GM21619 (cell line): ENCODE data around the gene FDPS.
"Not testable (repeated sequence)": the region's sequence is repeated elsewhere in the genome, so short reads cannot be mapped to it uniquely, and the experiment has no call there.

ENCODE experiments used
- ATAC-seq: cut with Tn5 transposase; IDR thresholded peaks from one replicate; pipeline ENCODE4 v1.9.1; 2021; ENCODE audit not compliant: unreplicated experiment

The FDPS gene

DNA sequence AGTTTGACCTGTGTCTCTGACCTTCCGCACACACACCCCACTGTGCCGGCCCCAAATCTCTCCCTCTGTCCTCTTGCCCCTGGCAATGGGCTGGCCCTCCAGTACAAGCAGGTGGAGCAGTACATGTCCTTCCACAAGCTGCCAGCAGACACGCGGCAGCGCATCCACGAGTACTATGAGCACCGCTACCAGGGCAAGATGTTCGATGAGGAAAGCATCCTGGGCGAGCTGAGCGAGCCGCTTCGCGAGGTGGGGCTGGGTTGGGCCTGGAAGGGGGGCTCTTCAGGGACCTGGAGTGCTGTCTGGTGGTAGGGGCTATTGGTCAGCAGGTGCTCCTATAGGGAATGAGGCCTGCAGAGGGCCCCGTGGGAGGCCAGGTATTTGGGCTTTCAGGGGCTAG lies 23.6 kb upstream of the FDPS start:
- ATAC-seq, result no peak

DNA sequence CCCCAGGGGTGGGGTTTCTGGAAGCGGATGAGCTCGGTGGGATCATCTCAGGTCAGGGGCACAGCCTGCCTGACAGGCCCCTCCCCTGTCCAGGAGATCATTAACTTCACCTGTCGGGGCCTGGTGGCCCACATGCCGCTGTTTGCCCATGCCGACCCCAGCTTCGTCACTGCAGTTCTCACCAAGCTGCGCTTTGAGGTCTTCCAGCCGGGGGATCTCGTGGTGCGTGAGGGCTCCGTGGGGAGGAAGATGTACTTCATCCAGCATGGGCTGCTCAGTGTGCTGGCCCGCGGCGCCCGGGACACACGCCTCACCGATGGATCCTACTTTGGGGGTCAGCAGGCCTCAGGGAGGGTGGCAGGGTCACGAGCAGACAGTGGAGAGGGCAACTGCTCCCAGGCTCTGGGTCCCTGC lies 23.0 kb upstream of the FDPS start:
- ATAC-seq, result no peak

DNA sequence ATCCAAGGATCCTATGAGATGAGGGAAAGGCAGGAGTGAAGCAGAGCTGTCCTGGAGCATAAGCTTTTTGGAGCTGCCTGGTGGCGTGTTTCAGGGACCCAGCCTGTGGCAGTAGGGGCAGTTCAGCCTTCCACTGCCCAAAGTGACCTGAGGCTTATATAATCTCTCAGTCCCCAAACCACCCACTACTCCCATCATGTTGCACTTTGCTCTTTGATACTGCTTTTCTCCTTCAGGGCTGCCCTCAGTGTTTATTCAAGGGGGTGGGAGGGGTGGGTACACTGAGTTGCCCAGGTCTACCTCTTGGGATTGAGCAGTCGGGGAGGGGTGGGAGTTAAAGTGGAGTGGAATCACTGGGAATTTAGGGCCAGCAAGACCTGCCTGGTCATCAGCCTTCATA lies 22.1 kb upstream of the FDPS start:
- no peak for ATAC-seq

DNA sequence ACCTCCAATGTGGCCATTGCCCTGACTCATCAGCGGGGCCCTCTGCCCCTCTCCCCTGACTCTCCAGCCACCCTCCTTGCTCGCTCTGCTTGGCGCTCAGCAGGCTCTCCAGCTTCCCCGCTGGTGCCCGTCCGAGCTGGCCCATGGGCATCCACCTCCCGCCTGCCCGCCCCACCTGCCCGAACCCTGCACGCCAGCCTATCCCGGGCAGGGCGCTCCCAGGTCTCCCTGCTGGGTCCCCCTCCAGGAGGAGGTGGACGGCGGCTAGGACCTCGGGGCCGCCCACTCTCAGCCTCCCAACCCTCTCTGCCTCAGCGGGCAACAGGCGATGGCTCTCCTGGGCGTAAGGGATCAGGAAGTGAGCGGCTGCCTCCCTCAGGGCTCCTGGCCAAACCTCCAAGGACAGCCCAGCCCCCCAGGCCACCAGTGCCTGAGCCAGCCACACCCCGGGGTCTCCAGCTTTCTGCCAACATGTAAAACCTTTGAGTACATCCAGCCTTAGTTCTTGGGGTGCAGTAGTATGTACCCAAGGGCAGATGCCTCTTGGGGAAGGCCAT lies 20.6 kb upstream of the FDPS start:
- ATAC-seq, result no peak

DNA sequence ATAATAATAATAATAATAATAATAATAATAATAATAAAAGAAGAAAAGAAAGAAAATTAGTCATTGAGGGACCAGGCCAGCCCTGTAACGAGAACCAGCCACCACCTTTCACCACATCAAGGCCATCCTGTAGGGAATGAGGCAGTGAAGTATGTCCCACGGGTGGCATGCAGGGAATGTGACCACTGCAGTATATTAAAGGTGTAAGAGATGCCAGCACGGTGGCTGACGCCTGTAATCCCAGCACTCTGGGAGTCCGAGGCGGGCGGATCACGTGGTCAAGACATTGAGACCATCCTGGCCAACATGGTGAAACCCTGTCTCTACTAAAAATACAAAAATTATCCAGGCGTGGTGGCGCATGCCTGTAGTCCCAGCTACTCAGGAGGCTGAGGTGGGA lies 17.7 kb upstream of the FDPS start:
- ATAC-seq, result not testable (repeated sequence)

- no peak for ATAC-seq
Observed at GRCh38 chr1:155293086-155293749, 15.4 kb upstream of the FDPS start.

GRCh38 chr1:155294520-155295182 lies 14.0 kb upstream of the FDPS start:
- ATAC-seq, result no peak

DNA sequence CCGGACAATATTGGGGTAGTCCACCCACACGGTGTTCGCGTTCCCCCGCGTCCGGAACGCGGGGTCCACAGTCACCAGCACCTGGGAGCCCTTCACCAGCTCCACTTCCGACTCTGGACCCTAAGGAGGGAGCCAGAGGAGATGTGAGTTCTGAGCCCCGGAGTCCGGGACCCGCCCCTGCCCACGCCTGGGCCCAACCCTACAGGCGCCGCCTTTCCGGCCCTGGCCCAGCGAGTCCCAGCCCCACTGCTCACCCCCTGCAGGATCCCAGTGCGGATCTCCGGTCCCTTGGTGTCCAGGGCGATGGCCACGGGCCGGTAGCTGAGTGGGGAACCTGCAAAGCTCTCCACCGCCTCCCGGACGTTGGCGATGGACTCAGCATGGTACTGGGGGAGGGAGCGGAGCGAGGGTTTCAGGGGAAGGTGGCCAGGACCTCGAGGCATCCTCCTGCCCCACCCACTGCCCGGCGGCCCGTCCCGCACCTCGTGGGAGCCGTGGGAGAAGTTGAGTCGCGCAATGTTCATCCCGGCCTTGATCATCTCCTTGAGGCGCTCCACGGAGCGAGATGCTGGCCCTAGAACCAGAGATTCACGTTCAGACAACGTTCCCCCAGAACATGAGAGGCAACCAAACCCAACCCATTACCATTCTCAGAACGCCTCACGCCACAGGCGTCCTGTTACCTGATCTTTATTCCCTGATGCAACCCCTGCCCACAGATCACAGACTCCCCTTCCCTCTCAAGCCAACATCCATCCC lies 13.3 kb upstream of the FDPS start:
- no peak for ATAC-seq

DNA sequence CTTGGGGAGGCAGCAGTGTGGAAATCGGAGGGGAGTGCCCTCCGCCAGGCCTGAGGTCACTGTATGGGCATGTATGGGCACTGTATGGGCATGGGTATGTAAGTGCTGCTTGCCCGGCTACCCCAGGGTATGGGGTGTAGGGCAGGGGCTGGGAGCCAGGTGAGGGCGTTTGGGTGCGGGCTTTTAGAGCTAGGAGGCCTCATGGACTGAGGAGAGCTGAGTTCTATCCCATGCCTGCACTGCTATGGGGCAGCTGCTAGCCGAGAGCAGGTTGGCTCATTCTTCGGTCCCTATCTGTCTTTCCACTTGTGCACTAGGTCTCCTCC lies 12.8 kb upstream of the FDPS start:
- ATAC-seq, result no peak

GRCh38 chr1:155296661-155297060 lies 12.0 kb upstream of the FDPS start:
- ATAC-seq, result no peak

- ATAC-seq, result no peak
Observed at GRCh38 chr1:155297384-155297783, 11.3 kb upstream of the FDPS start.

GRCh38 chr1:155300024-155300423 lies 8.6 kb upstream of the FDPS start:
- no peak for ATAC-seq

- no peak for ATAC-seq
Observed at GRCh38 chr1:155300553-155301329, 7.9 kb upstream of the FDPS start.

GRCh38 chr1:155301342-155301841 lies 7.3 kb upstream of the FDPS start, which contains the start of gene PKLR:
PKLR (minus strand) TSS chr1:155301438; CDS start chr1:155301395, 43 bp downstream.
- no peak for ATAC-seq

GRCh38 chr1:155304558-155305063 lies 4.1 kb upstream of the FDPS start:
- no peak for ATAC-seq

DNA sequence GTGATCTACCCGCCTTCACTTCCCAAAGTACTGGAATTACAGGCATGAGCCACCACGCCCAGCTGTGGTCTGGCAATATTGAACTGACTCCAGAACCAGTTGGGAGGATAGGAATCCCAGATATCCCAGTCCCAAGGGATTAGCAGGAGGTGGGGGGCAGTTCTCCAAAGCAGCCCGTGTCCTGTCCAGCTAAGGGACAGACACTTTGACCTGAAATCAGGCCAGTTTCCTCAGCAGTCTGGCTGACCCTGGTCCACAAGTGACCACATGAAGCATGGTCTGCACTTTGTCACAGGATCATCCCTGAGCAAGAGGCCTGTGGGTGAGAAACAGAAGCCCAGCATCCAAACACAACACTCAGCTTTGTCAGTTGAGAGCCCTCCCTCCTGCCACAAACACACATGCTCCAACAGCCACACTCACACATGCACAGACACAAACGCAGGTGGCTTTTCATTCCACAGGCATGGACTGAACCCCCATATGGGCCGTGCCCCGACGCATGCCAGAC lies 2.7 kb upstream of the FDPS start:
- no peak for ATAC-seq

DNA sequence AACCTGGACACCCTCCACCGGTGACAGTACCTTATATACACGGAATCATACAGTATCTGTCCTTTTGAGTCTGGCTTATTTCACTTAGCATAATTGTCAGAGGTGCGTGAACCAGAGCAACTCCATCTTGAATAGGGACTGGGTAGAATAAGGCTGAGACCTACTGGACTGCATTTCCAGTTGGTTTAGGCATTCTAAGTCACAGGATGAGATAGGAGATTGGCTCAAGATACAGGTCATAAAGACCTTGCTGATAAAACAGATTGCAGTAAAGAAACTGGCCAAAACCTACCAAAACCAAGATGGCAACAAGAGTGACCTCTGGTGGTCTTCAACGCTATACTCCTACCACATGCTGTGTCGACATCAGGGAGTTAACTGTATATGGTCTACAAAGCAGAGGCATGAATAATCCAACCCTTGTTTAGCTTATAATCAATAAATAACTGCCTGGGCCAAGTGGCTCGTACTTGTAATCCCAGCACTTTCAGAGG lies 1.4 kb upstream of the FDPS start:
- no peak for ATAC-seq

GRCh38 chr1:155309423-155310021 lies 856 bp downstream of the FDPS start:
- ATAC-seq, result no peak

DNA sequence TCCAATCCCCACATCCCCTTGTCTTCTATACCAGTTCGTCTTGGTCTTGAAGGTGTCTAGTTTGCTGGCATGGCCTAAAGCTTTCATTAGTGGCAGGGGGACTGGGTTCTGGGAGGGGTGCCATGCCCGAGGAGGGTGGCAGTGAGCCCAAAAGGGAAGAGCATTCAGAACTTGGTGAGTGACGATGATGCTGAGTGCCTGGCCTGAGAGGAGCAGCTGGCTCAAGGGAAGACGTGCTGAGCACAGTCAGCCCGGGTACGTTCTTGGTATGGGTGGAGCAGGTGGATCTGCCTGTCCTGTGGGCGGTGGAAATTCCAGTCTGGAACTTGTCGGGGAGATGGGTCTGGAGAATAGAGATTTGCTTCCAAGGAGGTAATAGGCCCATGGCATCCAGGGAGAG lies 4.6 kb downstream of the FDPS start:
- no peak for ATAC-seq

GRCh38 chr1:155316922-155317321 lies 8.3 kb downstream of the FDPS start:
- no peak for ATAC-seq
